NCI-H524 (cell line): ENCODE measurements around the gene SLX4IP.

Experiments used
- DNase-seq, 2 experiments: peaks; one replicate each; lab custom pipeline; 2025; lab: John Stamatoyannopoulos, UW

SLX4IP gene

DNA sequence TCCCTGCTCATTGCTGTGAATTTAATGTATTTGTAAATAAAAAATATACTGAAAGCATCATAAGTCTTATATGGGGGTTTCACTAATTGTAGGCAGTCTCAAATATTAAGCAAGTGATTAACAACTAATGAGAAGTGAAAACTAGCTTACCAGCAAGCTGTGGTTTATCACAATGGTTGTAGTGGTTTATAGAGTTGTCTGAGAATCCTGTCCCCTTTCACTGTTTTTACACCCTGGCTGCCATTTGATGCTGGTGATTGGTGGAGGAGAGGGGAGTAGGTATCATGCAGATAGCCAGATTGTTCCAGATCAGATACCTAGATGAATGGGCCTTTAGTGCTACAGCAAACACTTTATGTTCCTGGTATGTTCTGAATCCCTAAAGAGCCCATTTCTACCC, 7.1 kb upstream of the SLX4IP start:
- DNase-seq, result no peak

DNA sequence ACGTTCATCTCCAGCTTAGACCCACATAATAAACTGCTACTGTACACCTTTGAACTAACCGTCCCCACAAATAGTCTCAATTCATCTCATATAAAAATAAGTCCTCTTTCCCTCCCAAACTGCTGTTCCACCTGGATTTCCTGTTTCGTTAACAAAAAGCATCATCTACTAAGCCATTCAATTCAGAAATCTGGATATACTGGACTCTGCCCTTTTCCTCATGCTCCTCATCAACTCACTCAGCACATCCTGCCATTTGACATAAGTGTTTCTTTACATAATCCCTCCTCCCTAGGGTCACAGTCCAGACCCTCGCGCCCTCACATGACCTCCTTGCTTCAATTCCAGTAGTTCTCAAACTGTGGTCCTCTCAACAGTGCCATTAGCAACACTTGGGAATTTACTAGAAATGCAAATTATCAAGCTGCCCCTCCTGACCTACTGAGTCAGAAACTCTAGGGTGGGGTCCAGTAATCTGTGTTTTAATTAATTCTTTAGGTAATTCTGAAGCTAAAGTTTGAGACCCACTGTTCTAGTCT, 5.6 kb upstream of the SLX4IP start:
- peak; percentile 22 for DNase-seq

DNA sequence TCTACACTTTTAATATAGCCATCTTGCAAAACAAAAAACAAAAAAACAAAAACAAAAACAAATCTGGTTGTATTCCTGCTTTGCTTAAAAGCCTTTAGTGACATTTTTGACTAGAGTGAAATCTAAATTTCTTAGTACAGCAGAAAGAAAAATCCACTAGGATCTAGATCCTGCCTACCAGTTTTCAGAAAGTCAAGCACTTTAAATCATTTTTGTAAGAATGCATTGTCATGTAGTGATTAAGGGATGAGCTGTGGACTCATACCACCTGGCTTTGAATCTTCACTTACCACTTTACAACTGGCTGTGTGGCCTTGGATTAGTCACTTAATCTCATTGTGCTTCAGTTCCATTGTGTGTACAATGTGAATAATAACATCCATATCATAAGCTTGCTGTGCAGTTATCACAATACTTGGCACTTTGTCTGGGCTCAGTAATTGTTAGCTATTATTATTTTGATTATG, 5.1 kb upstream of the SLX4IP start:
- DNase-seq, result no peak

DNA sequence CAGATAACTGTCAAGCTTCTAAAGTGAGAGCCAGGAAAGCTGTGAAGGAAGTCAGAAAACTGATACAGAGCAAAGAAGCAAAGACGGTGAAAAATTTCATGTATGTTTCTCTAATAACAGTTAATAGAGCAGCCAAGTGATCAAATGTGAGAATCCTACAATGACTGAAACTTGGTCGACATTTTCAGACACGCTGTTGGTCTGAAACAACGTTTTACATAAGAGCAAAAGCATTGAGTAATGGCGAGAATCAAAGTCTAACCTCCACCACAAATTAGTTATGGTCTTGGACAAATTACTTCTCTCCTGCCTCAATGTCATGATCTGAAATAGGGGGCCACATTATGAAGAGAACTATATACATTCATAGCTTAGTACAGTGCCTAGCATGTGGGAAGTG, 4.4 kb upstream of the SLX4IP start:
- DNase-seq, result no peak

DNA sequence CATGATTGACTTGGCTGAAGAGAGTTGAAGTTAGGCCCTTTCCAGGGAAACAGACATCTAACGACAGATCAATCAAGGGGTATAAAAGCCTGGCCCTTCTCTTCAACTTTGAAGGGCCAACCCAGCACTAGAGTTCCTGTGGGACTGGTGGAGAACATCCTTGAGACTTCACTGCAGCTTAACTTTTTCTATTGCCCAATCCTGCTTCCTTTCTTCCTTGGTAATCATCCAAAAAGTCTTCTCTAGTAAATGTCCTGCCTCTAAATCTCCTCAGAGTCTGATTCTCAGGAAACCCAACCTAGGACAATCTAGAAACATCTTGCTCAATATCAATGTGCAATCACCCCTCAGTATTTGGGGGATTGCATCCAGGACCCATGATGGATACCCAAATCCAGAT, 3.0 kb upstream of the SLX4IP start:
- DNase-seq, result no peak

DNA sequence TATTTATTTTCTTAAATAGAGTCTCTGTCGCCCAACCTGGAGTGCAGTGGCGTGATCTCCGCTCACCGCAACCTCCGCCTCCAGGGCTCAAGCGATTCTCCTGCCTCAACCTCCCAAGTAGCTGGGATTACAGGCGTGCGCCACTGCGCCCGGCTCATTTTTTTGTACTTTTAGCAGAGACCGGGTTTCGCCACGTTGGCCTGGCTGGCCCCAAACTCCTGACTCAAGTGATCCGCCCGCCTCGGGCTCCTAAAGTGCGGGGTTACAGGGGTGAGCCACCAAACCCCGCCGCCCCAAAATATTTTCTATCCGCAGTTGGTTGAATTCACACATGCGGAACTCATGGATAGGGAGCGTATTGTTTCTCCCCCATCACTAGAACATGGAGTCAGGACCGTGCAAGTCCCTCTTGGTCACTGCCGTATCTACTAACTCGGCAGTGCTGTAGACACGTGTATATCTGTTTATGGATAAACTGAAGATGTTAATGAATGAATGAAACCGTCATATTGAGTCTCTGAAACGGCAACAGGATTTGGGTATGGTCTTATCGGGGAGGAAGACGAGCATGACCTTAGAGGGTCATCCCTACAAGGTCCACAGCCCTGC, 2.0 kb upstream of the SLX4IP start:
- peak in 1 of 2 experiments; percentile 44 for DNase-seq

DNA sequence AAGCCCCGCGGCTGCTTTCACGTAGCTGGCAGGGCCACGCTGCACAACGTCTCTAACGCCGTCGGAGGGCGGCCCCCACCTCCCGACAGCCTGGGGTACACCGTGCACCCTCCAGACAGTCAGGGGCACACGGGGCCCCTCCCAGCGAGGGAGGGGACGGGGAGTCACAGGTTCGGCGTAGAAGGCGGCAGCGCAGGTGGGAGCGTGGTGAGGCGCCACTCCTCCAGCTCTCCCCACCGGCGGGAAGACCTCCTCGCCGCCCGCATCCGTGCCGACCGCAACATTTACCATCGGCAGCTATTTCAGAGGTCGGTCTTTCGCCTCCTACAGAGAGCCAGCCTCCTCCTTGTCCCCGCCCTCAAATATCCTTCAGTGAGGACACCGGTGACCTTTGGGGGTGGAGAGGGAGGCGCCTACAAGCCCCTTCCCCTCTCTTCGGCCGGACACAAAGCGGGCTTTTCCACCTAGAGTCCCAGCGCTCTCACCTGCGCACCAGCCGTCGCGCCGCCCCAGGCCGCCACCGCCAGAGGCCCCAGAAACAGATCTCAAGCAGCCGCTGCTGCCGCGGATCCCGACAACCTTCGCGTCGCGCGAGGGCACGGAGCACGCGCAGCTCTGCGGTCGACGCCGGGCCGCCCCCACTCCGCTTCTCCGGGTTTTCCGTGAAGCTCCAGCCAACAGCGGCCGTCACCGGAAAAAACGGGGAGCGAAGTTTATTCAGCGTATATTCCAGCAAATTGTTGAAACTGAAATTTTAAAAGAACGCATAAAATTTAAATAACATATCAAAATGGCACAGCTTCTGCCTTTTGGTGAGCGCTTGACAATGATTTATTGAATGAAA, 1.3 kb upstream of the SLX4IP start, which contains the start of gene MKKS:
Gene MKKS (minus strand): TSS at position 600 of the 844 bp plus-strand sequence. CDS start 20,708 bp downstream, outside the sequence.
- peak; percentile 81 to 90 for DNase-seq

DNA sequence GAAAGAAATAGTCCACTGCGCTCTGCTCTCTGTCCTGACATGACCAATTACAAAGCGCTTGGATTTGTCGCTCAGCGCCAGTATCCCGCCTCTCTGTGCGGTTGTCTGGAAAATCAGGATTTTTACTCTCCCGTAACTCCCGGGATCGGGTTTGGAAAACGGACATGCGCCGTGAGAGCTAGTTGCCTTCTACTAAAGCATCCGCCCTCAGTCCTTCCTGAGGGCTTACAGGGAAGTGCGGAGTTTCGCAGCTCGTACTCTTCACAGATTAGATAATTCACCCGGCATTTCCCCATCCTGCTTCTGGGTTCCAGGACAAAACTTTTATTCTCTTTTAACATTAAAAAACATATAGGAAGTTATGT, 656 bp upstream of the SLX4IP start:
- peak; percentile 99 to 100 for DNase-seq

DNA sequence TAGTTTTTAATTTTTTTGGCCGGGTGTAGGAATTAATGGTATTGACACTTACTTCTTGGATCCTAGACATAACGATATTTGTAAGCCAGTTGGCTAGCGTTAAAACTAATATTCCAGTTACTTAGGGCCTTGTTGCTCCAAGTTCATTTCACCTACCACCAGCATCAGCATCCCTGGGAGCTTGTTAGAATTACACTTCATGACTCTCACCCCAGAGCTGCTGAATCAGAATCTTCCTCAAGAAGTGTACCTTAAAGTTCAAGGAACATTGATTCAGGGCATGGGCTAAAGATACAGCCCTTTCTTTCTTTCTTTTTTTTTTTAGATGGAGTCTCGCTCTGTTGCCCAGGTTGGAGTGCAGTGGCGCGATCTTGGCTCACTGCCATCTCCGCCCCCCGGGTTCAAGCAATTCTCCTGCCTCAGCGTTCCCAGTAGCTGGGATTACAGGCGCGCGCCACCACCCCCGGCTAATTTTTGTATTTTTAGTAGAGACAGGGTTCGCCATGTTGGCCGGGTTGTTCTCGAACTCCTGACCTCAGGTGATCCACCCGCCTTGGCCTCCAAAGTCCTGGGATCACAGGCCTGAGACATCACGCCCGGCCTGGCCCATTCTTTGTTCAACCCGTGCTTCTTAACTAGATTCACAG, 1.1 kb downstream of the SLX4IP start:
- no peak for DNase-seq

DNA sequence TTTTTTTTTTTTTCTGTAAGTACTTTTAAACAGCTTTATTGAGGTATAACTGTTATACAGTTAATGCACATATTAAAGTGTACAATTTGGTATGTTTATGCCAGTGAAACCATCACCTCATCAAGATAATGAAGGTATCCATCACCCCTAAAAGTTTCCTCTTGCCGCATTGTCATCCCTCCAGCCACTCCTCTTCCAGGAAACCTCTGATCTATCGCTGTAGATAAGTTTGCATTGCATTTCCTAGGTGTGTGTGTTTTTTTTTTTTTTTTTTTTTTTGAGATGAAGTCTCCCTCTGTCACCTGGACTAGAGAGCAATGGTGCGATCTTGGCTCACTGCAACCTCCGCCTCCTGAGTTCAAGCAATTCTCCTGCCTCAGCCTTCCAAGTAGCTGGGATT, 3.1 kb downstream of the SLX4IP start:
- DNase-seq, result no peak

DNA sequence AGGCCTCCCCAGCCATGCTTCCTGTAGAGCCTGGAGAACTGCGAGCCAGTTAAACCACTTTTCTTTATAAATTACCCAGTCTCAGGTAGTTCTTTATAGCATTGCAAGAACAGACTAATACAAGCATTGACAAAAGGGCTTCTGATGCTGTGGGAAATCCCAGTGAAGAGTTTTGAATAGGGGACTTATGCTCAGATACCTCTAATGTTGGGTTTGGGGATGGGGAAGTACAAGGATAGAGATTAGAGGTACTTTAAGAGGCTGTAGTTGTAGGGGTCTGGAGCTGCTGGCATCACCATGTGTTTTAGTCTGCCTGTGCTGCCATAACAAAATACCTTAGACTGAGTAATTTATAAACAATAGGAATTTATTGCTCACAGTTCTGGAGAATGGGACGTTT, 8.8 kb downstream of the SLX4IP start:
- no peak for DNase-seq

DNA sequence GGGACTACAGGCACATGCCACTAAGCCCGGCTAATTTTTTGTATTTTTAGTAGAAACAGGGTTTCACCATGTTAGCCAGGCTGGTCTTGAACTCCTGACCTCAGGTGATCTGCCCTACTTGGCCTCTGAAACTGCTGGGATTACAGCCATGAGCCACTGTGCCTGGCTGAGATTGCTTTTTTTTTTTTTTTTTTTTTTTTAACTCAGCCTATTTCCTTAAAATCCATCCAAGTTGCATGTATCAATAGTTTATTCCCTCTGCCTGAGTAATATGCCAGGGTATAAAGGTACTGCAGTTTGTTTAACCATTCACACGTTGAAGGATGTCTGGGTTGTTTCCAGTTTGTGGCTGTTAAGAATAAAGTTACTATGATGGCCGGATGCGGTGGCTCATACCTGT, 10.7 kb downstream of the SLX4IP start:
- no peak for DNase-seq

DNA sequence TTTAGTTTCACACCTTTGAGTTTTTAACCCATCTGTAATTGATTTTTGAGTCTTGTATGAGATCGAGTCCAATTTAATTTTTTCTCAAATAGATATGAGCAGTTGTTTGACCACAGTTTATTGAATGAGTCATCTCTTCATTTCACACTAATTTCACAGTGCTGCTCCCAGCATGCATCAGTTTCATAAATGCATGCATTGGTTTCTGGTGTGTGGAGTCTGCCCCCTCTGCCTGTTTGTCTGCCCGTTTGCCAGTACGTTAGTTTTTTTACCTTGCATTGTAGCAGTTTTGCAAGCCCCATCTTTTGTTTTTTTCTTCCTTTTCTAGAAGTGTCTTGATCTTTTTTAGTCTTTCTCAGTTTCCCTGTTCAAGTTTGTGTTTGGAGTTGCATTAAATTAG, 11.9 kb downstream of the SLX4IP start:
- peak; percentile 15 to 46 for DNase-seq

DNA sequence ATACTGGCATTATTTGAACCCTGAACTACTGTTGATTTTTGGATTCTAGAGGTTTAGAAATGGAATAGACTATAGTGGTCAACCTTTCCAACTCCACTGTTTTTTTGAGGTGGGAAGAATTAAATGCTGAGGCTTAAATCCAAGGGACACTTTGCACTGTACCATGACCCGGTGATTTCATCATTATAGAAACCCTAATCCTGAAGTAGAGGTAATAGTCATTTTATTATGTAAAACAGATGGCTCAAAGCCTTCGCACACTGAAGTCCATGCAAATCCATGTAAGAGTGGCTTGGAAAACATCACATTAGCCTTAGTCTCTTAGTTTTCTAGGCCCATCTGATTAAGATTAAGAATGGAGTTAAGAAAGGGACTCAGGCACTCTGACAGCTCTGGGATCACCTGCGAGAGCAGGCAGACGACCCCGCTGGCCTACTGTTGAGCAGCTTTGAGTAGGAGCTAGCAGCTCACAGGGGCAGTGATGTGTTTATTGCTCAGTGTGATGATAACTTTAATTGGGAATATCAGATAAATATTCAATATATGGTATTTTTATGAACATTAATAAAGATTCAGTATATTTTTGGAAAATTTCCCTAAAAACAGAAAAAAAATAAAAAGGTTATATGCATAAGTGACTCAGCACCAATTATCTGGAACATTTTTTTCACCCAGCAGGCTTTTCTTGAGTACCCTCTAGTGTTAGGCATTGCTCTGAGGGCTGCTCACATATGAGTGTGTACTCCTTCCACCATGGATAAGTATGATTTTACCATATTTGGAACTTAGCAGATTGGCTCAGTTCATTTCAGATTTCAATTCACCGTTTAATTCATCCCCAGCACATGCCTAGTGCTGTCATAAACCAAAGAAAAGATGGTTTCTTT, 13.4 kb downstream of the SLX4IP start:
- peak; percentile 79 to 96 for DNase-seq

DNA sequence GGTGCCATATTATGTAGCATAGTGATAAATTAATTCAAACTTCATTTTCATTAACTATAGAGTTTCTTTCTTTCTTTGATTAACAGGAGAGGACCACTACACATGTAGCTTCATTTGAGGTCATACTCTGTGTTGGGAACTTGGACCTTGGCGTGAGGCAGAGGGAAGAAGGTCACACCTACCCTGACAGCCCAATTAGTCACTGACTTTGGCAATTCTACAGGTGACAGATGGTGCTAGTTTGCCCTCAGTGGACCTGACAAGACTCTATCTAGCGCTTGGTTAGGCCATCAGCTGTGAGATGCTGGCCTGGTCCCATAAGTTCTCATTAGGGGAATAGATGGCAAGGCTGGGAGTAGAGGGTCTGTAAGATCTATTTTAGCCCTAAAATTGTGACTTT, 14.2 kb downstream of the SLX4IP start:
- peak; percentile 27 to 63 for DNase-seq

DNA sequence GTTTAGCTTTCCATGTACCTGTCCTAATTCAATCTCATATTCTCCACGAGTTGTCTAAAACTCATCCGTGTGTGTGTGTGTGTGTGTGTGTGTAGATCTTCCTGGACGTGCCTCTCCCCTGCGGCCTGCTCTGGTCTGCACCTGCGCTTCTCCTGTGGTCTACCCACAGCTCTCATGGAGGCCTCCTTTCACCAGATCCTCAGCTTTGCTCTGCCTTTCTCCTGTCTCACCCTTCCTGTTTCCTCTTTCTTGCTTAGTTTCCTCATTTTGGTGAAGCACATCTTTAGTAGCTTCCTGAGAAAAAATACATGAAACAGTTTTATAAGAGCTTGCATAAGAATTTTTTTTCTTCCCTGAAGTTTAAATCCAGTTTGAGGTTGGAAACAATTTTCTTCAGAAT, 18.1 kb downstream of the SLX4IP start:
- DNase-seq, result no peak

DNA sequence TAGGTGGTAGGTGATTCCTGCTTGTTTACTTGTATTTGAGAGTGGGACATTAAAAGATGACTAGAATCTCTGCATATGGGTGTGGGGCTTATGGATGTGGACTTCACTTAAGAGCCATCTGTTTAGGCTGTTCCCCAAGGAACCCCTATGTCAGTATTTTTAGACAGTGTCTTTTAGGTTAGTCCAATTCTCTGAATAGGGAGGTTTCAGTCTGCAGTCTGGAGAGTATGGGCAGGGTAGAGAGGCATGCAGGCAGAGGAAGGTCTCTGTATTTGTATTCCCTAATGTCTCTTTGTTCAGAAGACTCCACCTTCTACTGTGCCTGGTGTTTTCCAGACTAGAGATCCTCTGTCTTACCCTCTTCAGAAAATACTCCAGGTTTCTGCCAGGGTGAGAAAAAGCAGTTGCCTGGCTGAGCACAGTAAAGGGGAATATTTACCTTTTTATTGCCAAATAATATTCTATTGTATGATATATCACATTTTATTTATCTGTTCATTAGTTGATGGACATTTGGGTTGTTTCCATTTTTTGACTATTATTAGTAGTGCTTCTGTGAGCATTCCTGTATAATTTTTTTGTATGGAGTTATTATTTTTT, 19.1 kb downstream of the SLX4IP start:
- DNase-seq, result peak; percentile 84 to 92

DNA sequence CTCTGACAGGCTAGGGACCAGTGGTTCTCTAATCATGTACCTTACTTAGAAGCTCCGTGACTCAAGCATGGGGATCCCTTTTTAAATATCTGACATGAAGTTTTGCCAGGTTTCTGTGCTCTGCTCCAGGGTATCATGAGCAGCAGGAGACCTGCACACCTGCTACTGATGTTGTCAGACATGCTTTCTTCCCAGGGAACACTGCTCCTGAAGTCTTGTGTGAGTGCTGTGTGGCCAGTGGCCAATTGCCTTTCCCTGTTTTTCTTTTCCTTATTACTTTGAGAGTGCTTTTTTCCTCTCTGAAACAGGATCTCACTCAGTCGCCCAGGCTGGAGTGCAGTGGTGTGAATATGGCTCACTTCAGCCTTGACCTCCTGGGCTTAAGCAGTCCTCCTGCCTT, 26.4 kb downstream of the SLX4IP start:
- no peak for DNase-seq

DNA sequence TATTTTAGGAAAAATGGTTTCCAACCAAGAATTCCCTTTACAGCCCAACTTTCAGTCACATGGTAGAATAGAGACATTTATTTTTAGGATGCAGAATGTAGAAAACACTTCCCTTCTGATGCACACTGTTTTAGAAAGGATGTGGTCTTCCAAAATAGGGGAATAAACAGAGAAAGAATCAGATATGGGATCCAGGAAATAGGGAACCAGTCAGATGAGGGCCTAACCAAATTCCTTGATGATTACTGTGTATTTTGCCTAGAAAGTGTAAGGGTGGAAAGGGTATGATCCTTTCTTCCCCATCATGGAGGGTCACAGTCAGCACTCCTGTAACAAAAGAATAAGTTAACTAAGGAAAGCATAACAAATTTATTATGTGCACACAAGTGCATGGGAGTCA, 27.4 kb downstream of the SLX4IP start:
- DNase-seq, result no peak

DNA sequence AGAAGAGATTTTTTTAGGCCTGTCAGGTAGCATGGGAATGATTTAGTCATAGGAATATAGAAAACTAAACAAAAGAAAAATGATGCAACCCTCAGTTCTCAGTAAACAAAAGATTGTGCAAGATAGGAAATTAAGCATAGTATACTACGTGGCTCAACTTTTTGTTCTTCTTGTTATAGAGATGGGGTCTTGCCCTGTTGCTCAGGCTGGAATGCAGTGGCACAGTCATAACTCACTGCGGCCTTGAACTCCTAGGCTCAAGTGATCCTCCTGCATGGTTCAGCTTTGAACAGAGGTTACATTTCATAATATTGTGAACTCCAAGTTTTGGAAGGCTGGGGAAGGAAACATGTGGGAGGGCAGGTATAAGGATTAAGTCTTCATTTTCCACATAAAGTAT, 28.5 kb downstream of the SLX4IP start:
- DNase-seq, result no peak

DNA sequence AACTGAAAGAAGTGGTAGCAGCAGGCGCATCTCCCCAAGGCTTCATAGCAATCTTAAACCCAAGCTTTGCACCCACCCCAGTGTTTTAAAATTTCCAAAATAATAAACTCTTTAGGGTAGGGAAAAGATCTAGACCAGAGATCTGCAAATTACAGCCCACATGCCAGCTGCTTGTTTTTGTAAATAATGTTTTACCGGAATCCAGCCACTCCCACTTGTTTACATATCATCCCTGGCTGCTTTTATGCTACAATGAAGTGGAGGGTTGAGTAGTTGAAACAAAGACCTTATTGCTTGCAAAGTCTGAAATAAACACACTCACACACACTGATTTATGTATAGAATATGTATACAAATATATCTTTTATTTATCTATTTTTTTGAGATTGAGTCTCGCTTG, 30.0 kb downstream of the SLX4IP start:
- DNase-seq, result no peak
